HepG2 (cell line): ENCODE measurements around the gene THBS1. TPM values are rescaled to one million over a fixed set of nuclear protein-coding genes. Genes with fewer than 3 reads are reported as not detected.

Experiments used
- ARID3A ChIP-seq: IDR thresholded peaks from 2 replicates; pipeline ENCODE4 v1.6.1; 2012; ENCODE audit warnings: low read depth, low read length, improper control_type of control experiment
- ARID5B ChIP-seq: IDR thresholded peaks from 2 replicates; pipeline ENCODE4 v1.4.0; 2020; ENCODE audit warnings: mild to moderate bottlenecking, missing genetic modification reagents
- HIVEP1 ChIP-seq: sonication (generic); formaldehyde crosslinking; IDR thresholded peaks from 2 replicates; pipeline ENCODE4 v1.4.0; 2020; ENCODE audit warnings: mild to moderate bottlenecking, missing genetic modification reagents
- STAG1 ChIP-seq: sonication (generic); formaldehyde crosslinking; IDR thresholded peaks from 2 replicates; pipeline ENCODE4 v1.4.0; 2020; ENCODE audit warnings: missing genetic modification reagents
- ZFP1 ChIP-seq: IDR thresholded peaks from 2 replicates; pipeline ENCODE4 v1.6.1; 2016
- ZMAT5 ChIP-seq: sonication (generic); formaldehyde crosslinking; IDR thresholded peaks from 2 replicates; pipeline ENCODE4 v1.5.0; 2020; ENCODE audit warnings: mild to moderate bottlenecking, low read depth, missing genetic modification reagents, borderline replicate concordance
- ZNF260 ChIP-seq: sonication (generic); formaldehyde crosslinking; IDR thresholded peaks from 2 replicates; pipeline ENCODE4 v1.4.0; 2020; ENCODE audit warnings: missing genetic modification reagents, low read depth, mild to moderate bottlenecking, borderline replicate concordance
- ZNF296 ChIP-seq: sonication (generic); formaldehyde crosslinking; conservative IDR thresholded peaks from 2 replicates; pipeline ENCODE4 v1.5.0; 2020; ENCODE audit warnings: mild to moderate bottlenecking, missing genetic modification reagents
- ZNF513 ChIP-seq: sonication (generic); formaldehyde crosslinking; conservative IDR thresholded peaks from 2 replicates; pipeline ENCODE4 v1.5.0; 2020; ENCODE audit warnings: missing genetic modification reagents
- ZNF547 ChIP-seq: sonication (generic); formaldehyde crosslinking; IDR thresholded peaks from 2 replicates; pipeline ENCODE4 v1.5.1; 2020; ENCODE audit warnings: mild to moderate bottlenecking, missing genetic modification reagents
- ZNF605 ChIP-seq: sonication (generic); formaldehyde crosslinking; IDR thresholded peaks from 2 replicates; pipeline ENCODE4 v1.8.0; 2022; ENCODE audit warnings: mild to moderate bottlenecking, missing genetic modification reagents
- polyA plus RNA-seq, 8 experiments: library from polyadenylated mRNA; depleted of rRNA in 3 of 8; stranded (reverse) in 7 of 8; unstranded in 1 of 8; fragments of >200 nt; fragmentation: Illumina TruSeq in 4 of 8; extraction: Trizol in 4 of 8; gene quantifications; 2 replicates each; pipeline versions ENCODE4 v1.2.1 to v1.2.3, GENCODE V29; 2011 to 2016; ENCODE audit warnings: low read depth in 4 of 8, missing spikeins in 1 of 8, mixed read lengths in 1 of 8; ENCODE audit not compliant: insufficient read depth in 1 of 8
- total RNA-seq, 5 experiments: library from RNA; depleted of rRNA; stranded (reverse); fragments of >200 nt; fragmentation: Illumina TruSeq; extraction: Trizol; gene quantifications; 2 replicates each; pipeline ENCODE4 v1.2.3, GENCODE V29; 2016; ENCODE audit warnings: low read depth in 1 of 5
- TF ChIP-seq, protein P1 (sequence below): sonication (generic); formaldehyde crosslinking; IDR thresholded peaks from 2 replicates; pipeline ENCODE4 v1.5.0; 2020; ENCODE audit warnings: missing genetic modification reagents, mild to moderate bottlenecking, borderline replicate concordance
- TF ChIP-seq, protein P2 (sequence below): sonication (generic); formaldehyde crosslinking; IDR thresholded peaks from 2 replicates; pipeline ENCODE4 v1.5.1; 2020; ENCODE audit warnings: mild to moderate bottlenecking, missing genetic modification reagents, borderline replicate concordance
- TF ChIP-seq, protein P3 (sequence below): sonication (generic); formaldehyde crosslinking; IDR thresholded peaks from 2 replicates; pipeline ENCODE4 v1.4.0; 2020; ENCODE audit warnings: missing genetic modification reagents

The THBS1 gene
- total and polyA plus RNA-seq, 2 of the 13 experiments (the other 11 are each of a cell fraction or from before 2014, with no cell fraction given) = 54.7 to 67.1 TPM

GRCh38 chr15:39628144-39628508 lies 47.2 kb downstream of the THBS1 start (continued):
- TF ChIP-seq ARID3A = 0 out of 2 replicates have a peak, but pooled peaks have one; percentile 21
- TF ChIP-seq, protein P1, sequence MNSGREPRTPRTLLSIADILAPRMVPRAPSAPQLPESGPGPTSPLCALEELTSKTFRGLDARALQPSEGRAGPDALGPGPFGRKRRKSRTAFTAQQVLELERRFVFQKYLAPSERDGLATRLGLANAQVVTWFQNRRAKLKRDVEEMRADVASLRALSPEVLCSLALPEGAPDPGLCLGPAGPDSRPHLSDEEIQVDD (CRISPR knock-in tag) = no peak
- peak; percentile 52 for TF ChIP-seq ARID5B (CRISPR knock-in tag)
- TF ChIP-seq, protein P2, sequence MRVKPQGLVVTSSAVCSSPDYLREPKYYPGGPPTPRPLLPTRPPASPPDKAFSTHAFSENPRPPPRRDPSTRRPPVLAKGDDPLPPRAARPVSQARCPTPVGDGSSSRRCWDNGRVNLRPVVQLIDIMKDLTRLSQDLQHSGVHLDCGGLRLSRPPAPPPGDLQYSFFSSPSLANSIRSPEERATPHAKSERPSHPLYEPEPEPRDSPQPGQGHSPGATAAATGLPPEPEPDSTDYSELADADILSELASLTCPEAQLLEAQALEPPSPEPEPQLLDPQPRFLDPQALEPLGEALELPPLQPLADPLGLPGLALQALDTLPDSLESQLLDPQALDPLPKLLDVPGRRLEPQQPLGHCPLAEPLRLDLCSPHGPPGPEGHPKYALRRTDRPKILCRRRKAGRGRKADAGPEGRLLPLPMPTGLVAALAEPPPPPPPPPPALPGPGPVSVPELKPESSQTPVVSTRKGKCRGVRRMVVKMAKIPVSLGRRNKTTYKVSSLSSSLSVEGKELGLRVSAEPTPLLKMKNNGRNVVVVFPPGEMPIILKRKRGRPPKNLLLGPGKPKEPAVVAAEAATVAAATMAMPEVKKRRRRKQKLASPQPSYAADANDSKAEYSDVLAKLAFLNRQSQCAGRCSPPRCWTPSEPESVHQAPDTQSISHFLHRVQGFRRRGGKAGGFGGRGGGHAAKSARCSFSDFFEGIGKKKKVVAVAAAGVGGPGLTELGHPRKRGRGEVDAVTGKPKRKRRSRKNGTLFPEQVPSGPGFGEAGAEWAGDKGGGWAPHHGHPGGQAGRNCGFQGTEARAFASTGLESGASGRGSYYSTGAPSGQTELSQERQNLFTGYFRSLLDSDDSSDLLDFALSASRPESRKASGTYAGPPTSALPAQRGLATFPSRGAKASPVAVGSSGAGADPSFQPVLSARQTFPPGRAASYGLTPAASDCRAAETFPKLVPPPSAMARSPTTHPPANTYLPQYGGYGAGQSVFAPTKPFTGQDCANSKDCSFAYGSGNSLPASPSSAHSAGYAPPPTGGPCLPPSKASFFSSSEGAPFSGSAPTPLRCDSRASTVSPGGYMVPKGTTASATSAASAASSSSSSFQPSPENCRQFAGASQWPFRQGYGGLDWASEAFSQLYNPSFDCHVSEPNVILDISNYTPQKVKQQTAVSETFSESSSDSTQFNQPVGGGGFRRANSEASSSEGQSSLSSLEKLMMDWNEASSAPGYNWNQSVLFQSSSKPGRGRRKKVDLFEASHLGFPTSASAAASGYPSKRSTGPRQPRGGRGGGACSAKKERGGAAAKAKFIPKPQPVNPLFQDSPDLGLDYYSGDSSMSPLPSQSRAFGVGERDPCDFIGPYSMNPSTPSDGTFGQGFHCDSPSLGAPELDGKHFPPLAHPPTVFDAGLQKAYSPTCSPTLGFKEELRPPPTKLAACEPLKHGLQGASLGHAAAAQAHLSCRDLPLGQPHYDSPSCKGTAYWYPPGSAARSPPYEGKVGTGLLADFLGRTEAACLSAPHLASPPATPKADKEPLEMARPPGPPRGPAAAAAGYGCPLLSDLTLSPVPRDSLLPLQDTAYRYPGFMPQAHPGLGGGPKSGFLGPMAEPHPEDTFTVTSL = no peak
- TF ChIP-seq HIVEP1 (CRISPR knock-in tag) = no peak
- TF ChIP-seq ZMAT5 = no peak
- no peak for TF ChIP-seq ZNF547 (CRISPR knock-in tag)
- no peak for TF ChIP-seq ZNF296 (CRISPR knock-in tag)
- no peak for TF ChIP-seq ZFP1 (CRISPR knock-in tag)
- TF ChIP-seq, protein P3, sequence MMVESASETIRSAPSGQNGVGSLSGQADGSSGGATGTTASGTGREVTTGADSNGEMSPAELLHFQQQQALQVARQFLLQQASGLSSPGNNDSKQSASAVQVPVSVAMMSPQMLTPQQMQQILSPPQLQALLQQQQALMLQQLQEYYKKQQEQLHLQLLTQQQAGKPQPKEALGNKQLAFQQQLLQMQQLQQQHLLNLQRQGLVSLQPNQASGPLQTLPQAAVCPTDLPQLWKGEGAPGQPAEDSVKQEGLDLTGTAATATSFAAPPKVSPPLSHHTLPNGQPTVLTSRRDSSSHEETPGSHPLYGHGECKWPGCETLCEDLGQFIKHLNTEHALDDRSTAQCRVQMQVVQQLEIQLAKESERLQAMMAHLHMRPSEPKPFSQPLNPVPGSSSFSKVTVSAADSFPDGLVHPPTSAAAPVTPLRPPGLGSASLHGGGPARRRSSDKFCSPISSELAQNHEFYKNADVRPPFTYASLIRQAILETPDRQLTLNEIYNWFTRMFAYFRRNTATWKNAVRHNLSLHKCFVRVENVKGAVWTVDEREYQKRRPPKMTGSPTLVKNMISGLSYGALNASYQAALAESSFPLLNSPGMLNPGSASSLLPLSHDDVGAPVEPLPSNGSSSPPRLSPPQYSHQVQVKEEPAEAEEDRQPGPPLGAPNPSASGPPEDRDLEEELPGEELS (CRISPR knock-in tag) = no peak
- no peak for TF ChIP-seq ZNF260 (CRISPR knock-in tag)
- TF ChIP-seq ZNF513 = no peak
- no peak for TF ChIP-seq ZNF605 (CRISPR knock-in tag)
- peak; percentile 48 for TF ChIP-seq STAG1
